ENCODE results near the gene TMEM44. TPM values are rescaled to one million over a fixed set of nuclear protein-coding genes. Genes with fewer than 3 reads are reported as not detected.
A peak's percentile ranks its signal among the peaks of the same experiment; 100 is the strongest.

The TMEM44 gene
- total RNA-seq, 1 experiment from 2014 or later = 13.7 TPM

DNA sequence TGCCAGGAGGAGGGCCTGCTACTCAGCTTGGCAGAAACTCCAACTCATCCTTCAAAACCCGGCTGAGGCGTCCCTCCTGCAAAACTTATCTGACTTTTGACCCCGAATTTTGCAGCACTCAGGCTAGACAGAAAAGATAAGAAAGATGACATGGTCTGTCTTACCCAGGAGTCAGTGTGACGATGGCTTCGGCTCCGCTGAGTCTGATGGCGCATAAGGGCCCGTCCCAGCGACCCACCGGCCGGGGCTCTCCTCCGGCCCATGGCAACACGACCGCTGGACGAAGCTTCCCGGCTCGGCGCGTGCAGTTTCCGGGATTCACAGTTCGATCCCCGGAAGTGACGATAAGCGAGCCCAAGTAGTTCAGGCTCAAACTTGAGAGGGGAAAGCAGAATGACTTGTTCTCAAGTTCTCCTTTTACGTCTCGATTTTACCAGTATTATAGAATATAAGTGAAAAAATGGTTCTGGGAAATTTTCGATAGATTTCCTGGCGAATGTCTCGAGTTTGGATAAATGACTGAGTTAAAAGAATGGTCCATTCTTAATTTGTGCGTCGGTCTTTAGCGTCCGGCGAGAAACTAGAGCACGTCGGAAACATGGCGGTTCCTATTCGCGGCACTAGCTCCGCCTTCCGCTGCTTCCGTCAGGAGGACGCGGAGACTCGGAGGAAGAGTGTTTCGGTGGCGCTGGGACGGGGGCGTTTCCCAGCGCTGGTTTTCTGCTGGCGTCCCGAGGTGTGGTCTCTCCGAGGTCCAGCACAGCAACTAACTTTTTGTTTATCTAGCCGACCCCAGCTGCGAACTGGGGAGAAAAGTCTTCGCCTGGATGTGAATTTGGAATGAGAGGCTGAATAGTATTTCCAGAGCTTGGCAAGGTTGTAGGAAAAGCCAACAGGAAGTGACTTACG is 38.9 kb upstream of the TMEM44 start, which contains the start of gene LSG1 (continued):
- TF ChIP-seq, protein P1, sequence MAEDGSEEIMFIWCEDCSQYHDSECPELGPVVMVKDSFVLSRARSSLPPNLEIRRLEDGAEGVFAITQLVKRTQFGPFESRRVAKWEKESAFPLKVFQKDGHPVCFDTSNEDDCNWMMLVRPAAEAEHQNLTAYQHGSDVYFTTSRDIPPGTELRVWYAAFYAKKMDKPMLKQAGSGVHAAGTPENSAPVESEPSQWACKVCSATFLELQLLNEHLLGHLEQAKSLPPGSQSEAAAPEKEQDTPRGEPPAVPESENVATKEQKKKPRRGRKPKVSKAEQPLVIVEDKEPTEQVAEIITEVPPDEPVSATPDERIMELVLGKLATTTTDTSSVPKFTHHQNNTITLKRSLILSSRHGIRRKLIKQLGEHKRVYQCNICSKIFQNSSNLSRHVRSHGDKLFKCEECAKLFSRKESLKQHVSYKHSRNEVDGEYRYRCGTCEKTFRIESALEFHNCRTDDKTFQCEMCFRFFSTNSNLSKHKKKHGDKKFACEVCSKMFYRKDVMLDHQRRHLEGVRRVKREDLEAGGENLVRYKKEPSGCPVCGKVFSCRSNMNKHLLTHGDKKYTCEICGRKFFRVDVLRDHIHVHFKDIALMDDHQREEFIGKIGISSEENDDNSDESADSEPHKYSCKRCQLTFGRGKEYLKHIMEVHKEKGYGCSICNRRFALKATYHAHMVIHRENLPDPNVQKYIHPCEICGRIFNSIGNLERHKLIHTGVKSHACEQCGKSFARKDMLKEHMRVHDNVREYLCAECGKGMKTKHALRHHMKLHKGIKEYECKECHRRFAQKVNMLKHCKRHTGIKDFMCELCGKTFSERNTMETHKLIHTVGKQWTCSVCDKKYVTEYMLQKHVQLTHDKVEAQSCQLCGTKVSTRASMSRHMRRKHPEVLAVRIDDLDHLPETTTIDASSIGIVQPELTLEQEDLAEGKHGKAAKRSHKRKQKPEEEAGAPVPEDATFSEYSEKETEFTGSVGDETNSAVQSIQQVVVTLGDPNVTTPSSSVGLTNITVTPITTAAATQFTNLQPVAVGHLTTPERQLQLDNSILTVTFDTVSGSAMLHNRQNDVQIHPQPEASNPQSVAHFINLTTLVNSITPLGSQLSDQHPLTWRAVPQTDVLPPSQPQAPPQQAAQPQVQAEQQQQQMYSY (CRISPR knock-in tag; IDR thresholded peaks at IDR 0.05) = no peak
- no peak for TF ChIP-seq OVOL2 (CRISPR knock-in tag; IDR thresholded peaks at IDR 0.05; ENCODE audit: borderline replicate concordance)
- TF ChIP-seq, protein P2, sequence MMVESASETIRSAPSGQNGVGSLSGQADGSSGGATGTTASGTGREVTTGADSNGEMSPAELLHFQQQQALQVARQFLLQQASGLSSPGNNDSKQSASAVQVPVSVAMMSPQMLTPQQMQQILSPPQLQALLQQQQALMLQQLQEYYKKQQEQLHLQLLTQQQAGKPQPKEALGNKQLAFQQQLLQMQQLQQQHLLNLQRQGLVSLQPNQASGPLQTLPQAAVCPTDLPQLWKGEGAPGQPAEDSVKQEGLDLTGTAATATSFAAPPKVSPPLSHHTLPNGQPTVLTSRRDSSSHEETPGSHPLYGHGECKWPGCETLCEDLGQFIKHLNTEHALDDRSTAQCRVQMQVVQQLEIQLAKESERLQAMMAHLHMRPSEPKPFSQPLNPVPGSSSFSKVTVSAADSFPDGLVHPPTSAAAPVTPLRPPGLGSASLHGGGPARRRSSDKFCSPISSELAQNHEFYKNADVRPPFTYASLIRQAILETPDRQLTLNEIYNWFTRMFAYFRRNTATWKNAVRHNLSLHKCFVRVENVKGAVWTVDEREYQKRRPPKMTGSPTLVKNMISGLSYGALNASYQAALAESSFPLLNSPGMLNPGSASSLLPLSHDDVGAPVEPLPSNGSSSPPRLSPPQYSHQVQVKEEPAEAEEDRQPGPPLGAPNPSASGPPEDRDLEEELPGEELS (CRISPR knock-in tag; IDR thresholded peaks at IDR 0.05) = 0 out of 2 replicates have a peak, but pooled peaks have one; percentile 46
- TF ChIP-seq, protein P3, sequence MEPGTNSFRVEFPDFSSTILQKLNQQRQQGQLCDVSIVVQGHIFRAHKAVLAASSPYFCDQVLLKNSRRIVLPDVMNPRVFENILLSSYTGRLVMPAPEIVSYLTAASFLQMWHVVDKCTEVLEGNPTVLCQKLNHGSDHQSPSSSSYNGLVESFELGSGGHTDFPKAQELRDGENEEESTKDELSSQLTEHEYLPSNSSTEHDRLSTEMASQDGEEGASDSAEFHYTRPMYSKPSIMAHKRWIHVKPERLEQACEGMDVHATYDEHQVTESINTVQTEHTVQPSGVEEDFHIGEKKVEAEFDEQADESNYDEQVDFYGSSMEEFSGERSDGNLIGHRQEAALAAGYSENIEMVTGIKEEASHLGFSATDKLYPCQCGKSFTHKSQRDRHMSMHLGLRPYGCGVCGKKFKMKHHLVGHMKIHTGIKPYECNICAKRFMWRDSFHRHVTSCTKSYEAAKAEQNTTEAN (CRISPR knock-in tag; IDR thresholded peaks at IDR 0.05) = no peak
- TF ChIP-seq CBFB (CRISPR knock-in tag; IDR thresholded peaks at IDR 0.05; ENCODE audit: low read depth) = no peak
- no peak for TF ChIP-seq KAT7 (CRISPR knock-in tag; IDR thresholded peaks at IDR 0.05; ENCODE audit: borderline replicate concordance)
- TF ChIP-seq NR3C1 (CRISPR knock-in tag; conservative IDR thresholded peaks at IDR 0.05; ENCODE audit: low read depth) = no peak
- no peak for TF ChIP-seq FOXJ3 (CRISPR knock-in tag; IDR thresholded peaks at IDR 0.05; ENCODE audit: borderline replicate concordance)
- TF ChIP-seq ZNF416 (CRISPR knock-in tag; IDR thresholded peaks at IDR 0.05) = no peak
- TF ChIP-seq, protein P4, sequence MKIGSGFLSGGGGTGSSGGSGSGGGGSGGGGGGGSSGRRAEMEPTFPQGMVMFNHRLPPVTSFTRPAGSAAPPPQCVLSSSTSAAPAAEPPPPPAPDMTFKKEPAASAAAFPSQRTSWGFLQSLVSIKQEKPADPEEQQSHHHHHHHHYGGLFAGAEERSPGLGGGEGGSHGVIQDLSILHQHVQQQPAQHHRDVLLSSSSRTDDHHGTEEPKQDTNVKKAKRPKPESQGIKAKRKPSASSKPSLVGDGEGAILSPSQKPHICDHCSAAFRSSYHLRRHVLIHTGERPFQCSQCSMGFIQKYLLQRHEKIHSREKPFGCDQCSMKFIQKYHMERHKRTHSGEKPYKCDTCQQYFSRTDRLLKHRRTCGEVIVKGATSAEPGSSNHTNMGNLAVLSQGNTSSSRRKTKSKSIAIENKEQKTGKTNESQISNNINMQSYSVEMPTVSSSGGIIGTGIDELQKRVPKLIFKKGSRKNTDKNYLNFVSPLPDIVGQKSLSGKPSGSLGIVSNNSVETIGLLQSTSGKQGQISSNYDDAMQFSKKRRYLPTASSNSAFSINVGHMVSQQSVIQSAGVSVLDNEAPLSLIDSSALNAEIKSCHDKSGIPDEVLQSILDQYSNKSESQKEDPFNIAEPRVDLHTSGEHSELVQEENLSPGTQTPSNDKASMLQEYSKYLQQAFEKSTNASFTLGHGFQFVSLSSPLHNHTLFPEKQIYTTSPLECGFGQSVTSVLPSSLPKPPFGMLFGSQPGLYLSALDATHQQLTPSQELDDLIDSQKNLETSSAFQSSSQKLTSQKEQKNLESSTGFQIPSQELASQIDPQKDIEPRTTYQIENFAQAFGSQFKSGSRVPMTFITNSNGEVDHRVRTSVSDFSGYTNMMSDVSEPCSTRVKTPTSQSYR (CRISPR knock-in tag; IDR thresholded peaks at IDR 0.05) = no peak
- TF ChIP-seq FOXP1 (CRISPR knock-in tag; IDR thresholded peaks at IDR 0.05; ENCODE audit: borderline replicate concordance) = peak; percentile 6; the same call in 1 of the 2 replicates
- TF ChIP-seq SMAD4 (CRISPR knock-in tag; IDR thresholded peaks at IDR 0.05) = no peak
- no peak for TF ChIP-seq NFATC4 (CRISPR knock-in tag; IDR thresholded peaks at IDR 0.05)
- TF ChIP-seq, protein P5, sequence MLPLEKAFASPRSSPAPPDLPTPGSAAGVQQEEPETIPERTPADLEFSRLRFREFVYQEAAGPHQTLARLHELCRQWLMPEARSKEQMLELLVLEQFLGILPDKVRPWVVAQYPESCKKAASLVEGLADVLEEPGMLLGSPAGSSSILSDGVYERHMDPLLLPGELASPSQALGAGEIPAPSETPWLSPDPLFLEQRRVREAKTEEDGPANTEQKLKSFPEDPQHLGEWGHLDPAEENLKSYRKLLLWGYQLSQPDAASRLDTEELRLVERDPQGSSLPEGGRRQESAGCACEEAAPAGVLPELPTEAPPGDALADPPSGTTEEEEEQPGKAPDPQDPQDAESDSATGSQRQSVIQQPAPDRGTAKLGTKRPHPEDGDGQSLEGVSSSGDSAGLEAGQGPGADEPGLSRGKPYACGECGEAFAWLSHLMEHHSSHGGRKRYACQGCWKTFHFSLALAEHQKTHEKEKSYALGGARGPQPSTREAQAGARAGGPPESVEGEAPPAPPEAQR (CRISPR knock-in tag; IDR thresholded peaks at IDR 0.05) = no peak
- TF ChIP-seq, protein P6, sequence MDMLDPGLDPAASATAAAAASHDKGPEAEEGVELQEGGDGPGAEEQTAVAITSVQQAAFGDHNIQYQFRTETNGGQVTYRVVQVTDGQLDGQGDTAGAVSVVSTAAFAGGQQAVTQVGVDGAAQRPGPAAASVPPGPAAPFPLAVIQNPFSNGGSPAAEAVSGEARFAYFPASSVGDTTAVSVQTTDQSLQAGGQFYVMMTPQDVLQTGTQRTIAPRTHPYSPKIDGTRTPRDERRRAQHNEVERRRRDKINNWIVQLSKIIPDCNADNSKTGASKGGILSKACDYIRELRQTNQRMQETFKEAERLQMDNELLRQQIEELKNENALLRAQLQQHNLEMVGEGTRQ (CRISPR knock-in tag; IDR thresholded peaks at IDR 0.05) = no peak
- TF ChIP-seq, protein P7, sequence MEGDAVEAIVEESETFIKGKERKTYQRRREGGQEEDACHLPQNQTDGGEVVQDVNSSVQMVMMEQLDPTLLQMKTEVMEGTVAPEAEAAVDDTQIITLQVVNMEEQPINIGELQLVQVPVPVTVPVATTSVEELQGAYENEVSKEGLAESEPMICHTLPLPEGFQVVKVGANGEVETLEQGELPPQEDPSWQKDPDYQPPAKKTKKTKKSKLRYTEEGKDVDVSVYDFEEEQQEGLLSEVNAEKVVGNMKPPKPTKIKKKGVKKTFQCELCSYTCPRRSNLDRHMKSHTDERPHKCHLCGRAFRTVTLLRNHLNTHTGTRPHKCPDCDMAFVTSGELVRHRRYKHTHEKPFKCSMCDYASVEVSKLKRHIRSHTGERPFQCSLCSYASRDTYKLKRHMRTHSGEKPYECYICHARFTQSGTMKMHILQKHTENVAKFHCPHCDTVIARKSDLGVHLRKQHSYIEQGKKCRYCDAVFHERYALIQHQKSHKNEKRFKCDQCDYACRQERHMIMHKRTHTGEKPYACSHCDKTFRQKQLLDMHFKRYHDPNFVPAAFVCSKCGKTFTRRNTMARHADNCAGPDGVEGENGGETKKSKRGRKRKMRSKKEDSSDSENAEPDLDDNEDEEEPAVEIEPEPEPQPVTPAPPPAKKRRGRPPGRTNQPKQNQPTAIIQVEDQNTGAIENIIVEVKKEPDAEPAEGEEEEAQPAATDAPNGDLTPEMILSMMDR (IDR thresholded peaks at IDR 0.05) = peak; percentile 9; the same call in 1 of the 2 replicates
- no peak for TF ChIP-seq ATF1 (CRISPR knock-in tag; IDR thresholded peaks at IDR 0.05)
- TF ChIP-seq, protein P8, sequence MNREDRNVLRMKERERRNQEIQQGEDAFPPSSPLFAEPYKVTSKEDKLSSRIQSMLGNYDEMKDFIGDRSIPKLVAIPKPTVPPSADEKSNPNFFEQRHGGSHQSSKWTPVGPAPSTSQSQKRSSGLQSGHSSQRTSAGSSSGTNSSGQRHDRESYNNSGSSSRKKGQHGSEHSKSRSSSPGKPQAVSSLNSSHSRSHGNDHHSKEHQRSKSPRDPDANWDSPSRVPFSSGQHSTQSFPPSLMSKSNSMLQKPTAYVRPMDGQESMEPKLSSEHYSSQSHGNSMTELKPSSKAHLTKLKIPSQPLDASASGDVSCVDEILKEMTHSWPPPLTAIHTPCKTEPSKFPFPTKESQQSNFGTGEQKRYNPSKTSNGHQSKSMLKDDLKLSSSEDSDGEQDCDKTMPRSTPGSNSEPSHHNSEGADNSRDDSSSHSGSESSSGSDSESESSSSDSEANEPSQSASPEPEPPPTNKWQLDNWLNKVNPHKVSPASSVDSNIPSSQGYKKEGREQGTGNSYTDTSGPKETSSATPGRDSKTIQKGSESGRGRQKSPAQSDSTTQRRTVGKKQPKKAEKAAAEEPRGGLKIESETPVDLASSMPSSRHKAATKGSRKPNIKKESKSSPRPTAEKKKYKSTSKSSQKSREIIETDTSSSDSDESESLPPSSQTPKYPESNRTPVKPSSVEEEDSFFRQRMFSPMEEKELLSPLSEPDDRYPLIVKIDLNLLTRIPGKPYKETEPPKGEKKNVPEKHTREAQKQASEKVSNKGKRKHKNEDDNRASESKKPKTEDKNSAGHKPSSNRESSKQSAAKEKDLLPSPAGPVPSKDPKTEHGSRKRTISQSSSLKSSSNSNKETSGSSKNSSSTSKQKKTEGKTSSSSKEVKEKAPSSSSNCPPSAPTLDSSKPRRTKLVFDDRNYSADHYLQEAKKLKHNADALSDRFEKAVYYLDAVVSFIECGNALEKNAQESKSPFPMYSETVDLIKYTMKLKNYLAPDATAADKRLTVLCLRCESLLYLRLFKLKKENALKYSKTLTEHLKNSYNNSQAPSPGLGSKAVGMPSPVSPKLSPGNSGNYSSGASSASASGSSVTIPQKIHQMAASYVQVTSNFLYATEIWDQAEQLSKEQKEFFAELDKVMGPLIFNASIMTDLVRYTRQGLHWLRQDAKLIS (CRISPR knock-in tag; IDR thresholded peaks at IDR 0.05; ENCODE audit: borderline replicate concordance) = no peak
- TF ChIP-seq FOXK1 (CRISPR knock-in tag; IDR thresholded peaks at IDR 0.05) = peak; percentile 68

Data from WTC11 (cell line).